Measurements from ENCODE around the gene DPF3. TPM values are rescaled to one million over a fixed set of nuclear protein-coding genes. Genes with fewer than 3 reads are reported as not detected.
"Not testable (repeated sequence)": the region's sequence is repeated elsewhere in the genome, so short reads cannot be mapped to it uniquely, and the experiment has no call there.

The DPF3 gene
- total RNA-seq, 6 experiments from 2014 or later, result 1.2 to 5.7 (median 2.9) TPM

DNA sequence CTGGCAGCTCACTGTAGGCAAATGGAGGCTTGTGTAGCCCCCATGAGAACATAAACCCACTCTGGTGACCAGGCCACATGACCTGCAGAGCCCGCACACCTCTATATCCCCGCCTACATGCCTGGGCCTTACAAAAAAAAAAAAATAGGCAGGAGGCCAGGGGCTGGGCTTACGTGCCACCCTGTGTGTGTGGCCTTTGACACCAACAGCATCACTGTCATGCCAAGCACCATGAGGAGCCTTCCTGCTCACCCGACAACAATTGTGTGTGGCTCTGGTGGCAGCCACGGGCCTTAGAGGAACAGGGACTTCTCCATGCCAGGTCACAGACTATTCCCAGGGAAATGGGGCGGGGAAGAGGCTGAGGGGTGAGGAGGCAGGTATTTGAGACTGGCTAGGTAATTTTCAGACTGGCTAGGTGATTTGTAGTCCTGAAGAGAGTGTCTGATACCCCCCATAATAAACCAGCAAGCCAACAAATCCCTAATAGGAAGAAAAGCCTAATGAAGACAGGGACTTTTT, 140.0 kb downstream of the DPF3 start:
- Histone ChIP-seq H3K36me3 (no peaks in the 10 kb centered on the region), H3K4me3 (no peak overlapping the region), H3K27me3 (no peaks in the 10 kb centered on the region), H3K27ac (no peak overlapping the region), H3K4me1 (no peaks in the 10 kb centered on the region), H3K9me3 (peaks cover 0 to under 1% (median 0%) of the 10 kb centered on the region in 4 donors)
- TF ChIP-seq, protein P1, sequence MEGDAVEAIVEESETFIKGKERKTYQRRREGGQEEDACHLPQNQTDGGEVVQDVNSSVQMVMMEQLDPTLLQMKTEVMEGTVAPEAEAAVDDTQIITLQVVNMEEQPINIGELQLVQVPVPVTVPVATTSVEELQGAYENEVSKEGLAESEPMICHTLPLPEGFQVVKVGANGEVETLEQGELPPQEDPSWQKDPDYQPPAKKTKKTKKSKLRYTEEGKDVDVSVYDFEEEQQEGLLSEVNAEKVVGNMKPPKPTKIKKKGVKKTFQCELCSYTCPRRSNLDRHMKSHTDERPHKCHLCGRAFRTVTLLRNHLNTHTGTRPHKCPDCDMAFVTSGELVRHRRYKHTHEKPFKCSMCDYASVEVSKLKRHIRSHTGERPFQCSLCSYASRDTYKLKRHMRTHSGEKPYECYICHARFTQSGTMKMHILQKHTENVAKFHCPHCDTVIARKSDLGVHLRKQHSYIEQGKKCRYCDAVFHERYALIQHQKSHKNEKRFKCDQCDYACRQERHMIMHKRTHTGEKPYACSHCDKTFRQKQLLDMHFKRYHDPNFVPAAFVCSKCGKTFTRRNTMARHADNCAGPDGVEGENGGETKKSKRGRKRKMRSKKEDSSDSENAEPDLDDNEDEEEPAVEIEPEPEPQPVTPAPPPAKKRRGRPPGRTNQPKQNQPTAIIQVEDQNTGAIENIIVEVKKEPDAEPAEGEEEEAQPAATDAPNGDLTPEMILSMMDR (IDR thresholded peaks at IDR 0.05), result no peak
- no peak for TF ChIP-seq POLR2A (IDR thresholded peaks at IDR 0.05)
- DNase-seq (no peak), ATAC-seq (peak; percentile 40 to 94 (median 60))
- WGBS (ENCODE audit: insufficient coverage, low coverage, low lambda C conversion rate, missing lambda C conversion rate), result 52% methylated on average over 4 of the region's 6 CpGs
- intact Hi-C loops (cut with DNase I), result no loop called here

DNA sequence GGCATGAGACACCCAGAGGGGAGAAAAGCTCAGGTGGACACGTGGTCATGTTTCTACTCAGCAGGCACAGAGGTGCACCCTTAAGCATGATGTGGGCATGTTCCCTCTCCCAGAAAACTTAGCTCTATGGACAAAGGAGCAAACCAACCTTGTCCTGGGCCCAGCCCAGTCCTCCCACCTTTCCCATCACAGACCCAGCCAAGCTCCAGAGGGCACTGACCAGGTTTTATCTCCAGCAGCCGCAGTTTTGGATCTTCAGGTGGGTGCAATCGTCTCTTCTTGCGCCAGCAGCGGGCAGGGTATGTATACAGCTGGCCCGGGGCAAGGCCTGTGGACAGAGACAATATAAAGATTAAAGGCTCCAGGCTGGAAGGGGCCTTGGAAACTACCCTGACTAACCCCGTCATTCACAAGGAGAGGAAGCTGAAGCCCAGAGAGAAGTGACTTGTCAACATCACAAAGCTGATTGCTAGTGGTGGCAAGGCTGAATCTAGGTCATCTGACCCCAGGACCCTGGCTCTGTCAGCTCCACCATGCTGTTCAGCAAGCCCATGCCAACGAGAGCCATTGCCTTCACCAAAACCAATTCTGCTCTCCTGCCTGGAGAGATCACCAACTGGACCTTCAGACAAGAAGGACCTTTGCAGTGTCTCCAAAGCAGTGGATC, 140.7 kb downstream of the DPF3 start:
- Histone ChIP-seq H3K9me3 (no peaks in the 10 kb centered on the region), H3K27me3 (no peaks in the 10 kb centered on the region), H3K4me3 (no peak overlapping the region), H3K4me1 (no peaks in the 10 kb centered on the region), H3K36me3 (no peaks in the 10 kb centered on the region), H3K27ac (no peak overlapping the region)
- TF ChIP-seq, protein P1 (IDR thresholded peaks at IDR 0.05), result no peak
- 75% methylated on average over 7 of the region's 8 CpGs for WGBS (ENCODE audit: insufficient coverage, low coverage, low lambda C conversion rate, missing lambda C conversion rate)
- ATAC-seq (no peak), DNase-seq (no peak)
- intact Hi-C loops (cut with DNase I), result no loop called here

DNA sequence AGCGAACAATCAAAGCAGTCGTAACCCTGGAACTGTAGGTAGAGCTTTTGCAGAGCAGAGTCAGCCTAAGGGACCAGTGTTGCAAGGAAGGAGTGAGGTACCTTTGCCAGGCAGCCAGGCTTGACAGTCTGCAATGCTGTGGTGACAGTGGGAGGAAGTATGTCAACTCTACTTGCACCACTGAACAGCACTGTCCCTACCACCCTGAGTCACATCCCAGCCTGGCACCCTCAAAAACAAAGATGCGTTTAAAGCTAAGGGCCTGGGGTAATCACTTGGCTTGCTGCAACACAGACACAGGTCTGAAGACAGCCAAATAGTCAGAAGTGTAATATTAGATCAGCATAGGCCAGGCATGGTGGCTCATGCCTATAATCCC, 141.9 kb downstream of the DPF3 start:
- intact Hi-C loops (cut with DNase I), result no loop called here
- H3K27ac ChIP-seq, result no peak overlapping the region
- ATAC-seq, result no peak
- no peak for DNase-seq
- H3K4me3 ChIP-seq, result no peak overlapping the region
- TF ChIP-seq, protein P1 (IDR thresholded peaks at IDR 0.05), result no peak
- TF ChIP-seq POLR2A (IDR thresholded peaks at IDR 0.05), result no peak
- no peaks in the 10 kb centered on the region for H3K4me1 ChIP-seq
- H3K36me3 ChIP-seq, result no peaks in the 10 kb centered on the region
- no peaks in the 10 kb centered on the region for H3K27me3 ChIP-seq
- WGBS (ENCODE audit: insufficient coverage, low coverage, low lambda C conversion rate, missing lambda C conversion rate), result 0% methylated on average over 1 of the region's 3 CpGs
- H3K9me3 ChIP-seq, result no peaks in the 10 kb centered on the region

DNA sequence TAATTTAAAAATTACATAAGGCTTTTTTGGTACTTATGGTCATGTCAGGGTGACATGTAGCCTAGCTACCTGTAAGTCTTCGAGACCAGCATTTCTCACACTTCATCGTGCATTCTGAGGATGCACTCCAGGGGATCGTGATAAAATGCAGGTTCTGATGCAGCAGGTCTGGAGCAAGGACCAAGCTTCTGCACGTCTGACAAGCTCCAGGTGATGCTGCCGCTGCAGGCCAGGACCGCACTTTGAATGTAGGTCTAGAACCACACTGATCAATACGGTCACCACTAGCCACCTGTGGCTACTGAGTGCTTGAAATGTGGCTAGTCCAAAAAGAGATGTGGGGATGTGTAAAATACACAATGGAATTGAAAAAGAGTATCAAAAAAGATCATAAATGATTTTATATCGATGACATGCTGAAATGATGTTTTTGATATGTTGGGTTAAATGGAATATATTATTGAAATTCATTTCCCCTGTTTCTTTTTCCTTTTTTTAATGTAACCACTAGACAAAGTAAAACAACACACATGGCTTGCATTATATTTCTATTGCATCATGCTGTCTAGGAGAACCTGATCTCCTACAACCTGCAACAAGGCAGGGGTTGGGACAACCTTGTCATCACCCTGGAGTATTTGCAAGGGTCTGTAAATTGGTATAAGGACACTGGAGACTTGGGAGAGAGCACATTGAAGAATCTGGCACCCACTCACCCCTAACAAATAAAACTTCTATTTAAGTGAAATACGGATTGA, 142.4 kb downstream of the DPF3 start:
- intact Hi-C loops (cut with DNase I), result no loop called here

DNA sequence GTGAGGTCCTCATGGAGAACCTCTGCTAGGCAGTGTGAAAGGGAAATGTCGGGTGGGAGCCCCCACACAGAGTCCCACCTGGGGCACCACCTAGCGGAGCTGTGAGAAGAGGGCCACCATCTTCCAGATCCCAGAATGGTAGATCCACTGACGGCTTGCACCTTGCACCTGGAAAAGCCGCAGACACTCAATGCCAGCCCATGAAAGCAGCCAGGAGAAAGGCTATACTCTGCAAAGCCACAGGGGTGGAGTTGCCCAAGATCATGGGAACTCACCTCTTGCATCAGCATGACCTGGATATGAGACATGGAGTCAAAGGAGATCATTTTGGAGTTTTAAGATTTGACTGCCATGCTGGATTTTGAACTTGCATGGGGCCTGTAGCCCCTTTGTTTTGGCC, 145.0 kb downstream of the DPF3 start:
- DNase-seq; H3K9me3 ChIP-seq; intact Hi-C loops (cut with DNase I); H3K27me3 ChIP-seq; H3K36me3 ChIP-seq; H3K4me3 ChIP-seq; ATAC-seq; H3K27ac ChIP-seq; H3K4me1 ChIP-seq: not testable (repeated sequence)
- WGBS (ENCODE audit: insufficient coverage, low coverage, low lambda C conversion rate, missing lambda C conversion rate), result 83% methylated on average over 1 of the region's 4 CpGs

More for the DNA sequence above, 142.4 kb downstream of the DPF3 start:
- no peaks in the 10 kb centered on the region for H3K4me1 ChIP-seq
- H3K27ac ChIP-seq, result no peak overlapping the region
- H3K27me3 ChIP-seq, result no peaks in the 10 kb centered on the region
- H3K9me3 ChIP-seq, result no peaks in the 10 kb centered on the region
- WGBS (ENCODE audit: insufficient coverage, low coverage, low lambda C conversion rate, missing lambda C conversion rate), result 96% methylated on average over 6 of the region's 9 CpGs
- TF ChIP-seq, protein P1 (IDR thresholded peaks at IDR 0.05), result no peak
- TF ChIP-seq POLR2A (IDR thresholded peaks at IDR 0.05), result no peak
- ATAC-seq (no peak), DNase-seq (no peak)
- H3K36me3 ChIP-seq, result no peaks in the 10 kb centered on the region
- H3K4me3 ChIP-seq, result no peak overlapping the region

All from right lobe of liver (tissue), 6 donors.